Mesothelial cell of epicardium (in vitro differentiated cells): ENCODE results near the gene CALD1. TPM values are rescaled to one million over a fixed set of nuclear protein-coding genes. Genes with fewer than 3 reads are reported as not detected.
A peak's percentile ranks its signal among the peaks of the same experiment; 100 is the strongest.

ENCODE experiments used
- DNase-seq, 2 experiments: peaks; one replicate each; pipeline ENCODE4 v3.0.0; 2021; ENCODE audit warnings: low spot score in 2 of 2; ENCODE audit not compliant: unreplicated experiment in 2 of 2
- H3K27ac Mint-ChIP-seq: 2 replicates; pipeline ENCODE4 v1.8.0; 2021; ENCODE audit warnings: mixed read lengths
- H3K27me3 Mint-ChIP-seq: 2 replicates; pipeline ENCODE4 v1.8.0; 2021; ENCODE audit warnings: low read depth, mixed read lengths
- H3K36me3 Mint-ChIP-seq: 2 replicates; pipeline ENCODE4 v1.8.0; 2021; ENCODE audit warnings: mixed read lengths
- H3K4me1 Mint-ChIP-seq: 2 replicates; pipeline ENCODE4 v1.8.0; 2021; ENCODE audit warnings: mixed read lengths
- H3K4me3 Mint-ChIP-seq: 2 replicates; pipeline ENCODE4 v1.8.0; 2021; ENCODE audit warnings: mild to moderate bottlenecking, moderate library complexity, mixed read lengths
- H3K9me3 Mint-ChIP-seq: 2 replicates; pipeline ENCODE4 v1.8.0; 2021; ENCODE audit warnings: mixed read lengths
- total RNA-seq: library from RNA; stranded (reverse); gene quantifications from 3 replicates; pipeline ENCODE4 v1.2.1, GENCODE V29; 2021
- TF ChIP-seq, protein P1 (sequence below): fragments of 200-600 bp; sonication (generic); IDR thresholded peaks from one replicate; pipeline ENCODE4 v1.5.0; 2021; ENCODE audit warnings: antibody characterized with exemption; ENCODE audit not compliant: unreplicated experiment

The CALD1 gene
- total RNA-seq, 1 donor from 2014 or later, result 191 TPM

DNA sequence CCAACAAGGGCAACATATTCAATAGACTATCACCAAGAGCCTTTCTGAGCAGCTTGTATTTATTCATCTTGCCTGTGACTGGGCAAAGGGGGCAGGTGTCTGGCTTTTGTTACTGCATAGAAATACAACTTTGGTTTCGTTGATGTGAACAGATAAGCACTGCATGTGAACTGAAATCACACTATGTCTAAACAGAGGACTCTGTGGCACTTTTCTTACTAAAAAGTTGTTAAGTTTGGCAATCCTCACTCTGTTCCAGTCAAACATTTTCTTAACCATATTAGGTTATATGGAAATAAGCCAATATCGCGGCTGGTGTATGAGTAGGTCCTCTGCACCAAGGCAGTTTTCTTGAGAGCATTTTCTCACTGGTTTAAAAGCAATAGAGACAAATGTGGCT, 48.5 kb downstream of the CALD1 start:
- Mint-ChIP-seq H3K36me3 (no peaks in the 10 kb centered on the region), H3K4me1 (peaks cover 49% of the 10 kb centered on the region), H3K27ac (no peak overlapping the region), H3K9me3 (no peaks in the 10 kb centered on the region), H3K27me3 (no peaks in the 10 kb centered on the region), H3K4me3 (no peak overlapping the region)
- DNase-seq, result no peak
- TF ChIP-seq, protein P1, sequence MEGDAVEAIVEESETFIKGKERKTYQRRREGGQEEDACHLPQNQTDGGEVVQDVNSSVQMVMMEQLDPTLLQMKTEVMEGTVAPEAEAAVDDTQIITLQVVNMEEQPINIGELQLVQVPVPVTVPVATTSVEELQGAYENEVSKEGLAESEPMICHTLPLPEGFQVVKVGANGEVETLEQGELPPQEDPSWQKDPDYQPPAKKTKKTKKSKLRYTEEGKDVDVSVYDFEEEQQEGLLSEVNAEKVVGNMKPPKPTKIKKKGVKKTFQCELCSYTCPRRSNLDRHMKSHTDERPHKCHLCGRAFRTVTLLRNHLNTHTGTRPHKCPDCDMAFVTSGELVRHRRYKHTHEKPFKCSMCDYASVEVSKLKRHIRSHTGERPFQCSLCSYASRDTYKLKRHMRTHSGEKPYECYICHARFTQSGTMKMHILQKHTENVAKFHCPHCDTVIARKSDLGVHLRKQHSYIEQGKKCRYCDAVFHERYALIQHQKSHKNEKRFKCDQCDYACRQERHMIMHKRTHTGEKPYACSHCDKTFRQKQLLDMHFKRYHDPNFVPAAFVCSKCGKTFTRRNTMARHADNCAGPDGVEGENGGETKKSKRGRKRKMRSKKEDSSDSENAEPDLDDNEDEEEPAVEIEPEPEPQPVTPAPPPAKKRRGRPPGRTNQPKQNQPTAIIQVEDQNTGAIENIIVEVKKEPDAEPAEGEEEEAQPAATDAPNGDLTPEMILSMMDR, result no peak

DNA sequence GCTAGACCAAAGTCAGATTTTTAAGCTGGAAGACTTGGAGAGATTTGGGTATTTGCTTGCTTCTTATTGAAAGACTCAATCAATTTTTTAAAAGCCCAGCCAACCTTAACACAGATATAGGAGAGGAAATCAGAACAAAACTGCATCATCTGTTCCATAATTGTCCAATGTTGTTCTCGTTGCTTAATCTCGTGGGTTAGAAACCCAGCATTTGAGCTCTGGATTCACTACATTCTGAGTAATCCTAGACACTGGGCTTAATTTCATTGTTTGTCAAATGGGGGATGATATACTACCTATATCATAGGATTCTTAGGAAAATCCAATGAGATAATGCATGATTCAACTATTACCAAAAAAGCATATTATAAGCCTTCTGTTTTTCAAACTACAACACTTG, 48.9 kb downstream of the CALD1 start:
- H3K27ac Mint-ChIP-seq, result no peak overlapping the region
- peaks cover 44% of the 10 kb centered on the region for H3K4me1 Mint-ChIP-seq
- no peak overlapping the region for H3K4me3 Mint-ChIP-seq

DNA sequence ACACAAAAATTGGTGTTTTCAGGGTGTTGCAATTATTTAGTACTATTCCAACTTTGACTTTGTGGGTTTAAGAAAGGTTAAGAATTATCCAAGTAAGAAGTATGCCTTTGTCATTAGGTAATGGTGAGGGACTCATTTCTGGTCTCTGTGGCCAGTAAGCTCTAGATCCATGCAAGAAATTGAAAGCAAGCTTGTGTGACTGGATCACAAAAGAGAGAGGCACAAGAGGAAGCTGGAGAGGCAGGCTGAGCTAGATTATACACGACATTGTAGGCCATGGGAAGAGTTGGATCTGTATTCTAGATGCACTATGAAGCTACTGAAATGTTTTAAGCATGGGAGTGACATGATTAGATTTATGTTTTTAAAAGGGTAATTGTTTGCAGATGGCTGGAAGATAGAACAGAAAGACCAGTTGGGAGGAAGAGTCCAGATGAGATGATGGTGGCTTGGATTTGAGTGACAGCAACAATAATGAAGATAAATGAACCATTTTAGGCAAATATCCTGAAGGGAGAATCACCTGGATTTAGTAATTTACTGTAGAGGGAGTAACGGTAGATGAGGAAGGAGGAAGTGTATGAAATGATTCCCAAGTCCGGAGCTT, 50.0 kb downstream of the CALD1 start:
- no peaks in the 10 kb centered on the region for H3K36me3 Mint-ChIP-seq
- H3K4me1 Mint-ChIP-seq, result peaks cover 37% of the 10 kb centered on the region
- DNase-seq, result no peak
- H3K4me3 Mint-ChIP-seq, result no peak overlapping the region
- H3K9me3 Mint-ChIP-seq, result no peaks in the 10 kb centered on the region
- H3K27me3 Mint-ChIP-seq, result no peaks in the 10 kb centered on the region
- H3K27ac Mint-ChIP-seq, result peak overlapping the region; percentile 15
- TF ChIP-seq, protein P1, result no peak

More for the DNA sequence above, 48.9 kb downstream of the CALD1 start:
- Mint-ChIP-seq H3K9me3 (no peaks in the 10 kb centered on the region), H3K36me3 (no peaks in the 10 kb centered on the region), H3K27me3 (no peaks in the 10 kb centered on the region)
- TF ChIP-seq, protein P1, result no peak
- no peak for DNase-seq

DNA sequence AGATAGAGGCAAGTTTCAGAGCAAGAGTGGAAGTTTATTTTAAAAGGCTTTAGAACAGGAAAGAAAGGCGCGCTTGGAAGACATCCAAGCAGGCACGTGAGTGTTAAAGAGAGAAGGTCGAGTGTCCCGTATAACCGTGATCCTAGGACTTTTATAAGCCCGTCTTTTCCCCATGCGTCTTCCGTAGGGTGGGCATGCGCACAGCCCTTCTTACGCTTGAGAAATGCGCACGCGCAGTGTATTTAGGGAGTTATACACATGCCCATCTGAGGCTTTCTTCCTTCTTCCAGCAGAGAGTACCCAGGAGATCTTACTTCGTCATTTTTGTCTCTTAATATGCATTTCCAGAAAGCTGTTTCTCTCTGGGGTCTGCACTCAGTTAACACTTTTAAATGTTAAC, 52.4 kb downstream of the CALD1 start:
- H3K4me1 Mint-ChIP-seq, result peaks cover 29% of the 10 kb centered on the region
- peak overlapping the region; percentile 17 for H3K27ac Mint-ChIP-seq
- TF ChIP-seq, protein P1, result no peak
- H3K4me3 Mint-ChIP-seq, result no peak overlapping the region
- DNase-seq, result no peak
- peaks cover 5% of the 10 kb centered on the region for H3K36me3 Mint-ChIP-seq
- H3K27me3 Mint-ChIP-seq, result no peaks in the 10 kb centered on the region
- H3K9me3 Mint-ChIP-seq, result no peaks in the 10 kb centered on the region

DNA sequence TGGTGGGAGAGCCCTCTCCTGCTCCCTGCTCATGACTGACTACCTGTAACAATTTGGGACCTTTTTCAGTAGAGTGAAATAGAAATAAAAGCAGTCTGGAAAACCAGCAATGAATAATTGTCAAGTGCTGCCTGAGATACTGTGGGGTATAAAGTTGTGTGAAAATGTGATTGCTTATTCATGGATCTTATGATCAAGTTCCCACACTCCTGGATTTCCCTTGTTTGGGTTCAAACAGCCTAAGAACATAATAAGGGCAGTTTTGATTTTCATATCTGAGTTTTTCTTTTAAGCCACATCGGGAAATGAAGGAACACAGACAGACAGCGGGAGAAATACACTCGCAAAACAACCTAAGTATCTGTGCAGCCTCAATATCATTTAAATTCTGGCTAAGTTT, 52.9 kb downstream of the CALD1 start:
- H3K4me3 Mint-ChIP-seq, result no peak overlapping the region
- H3K4me1 Mint-ChIP-seq, result peaks cover 29% of the 10 kb centered on the region
- TF ChIP-seq, protein P1, result no peak
- no peaks in the 10 kb centered on the region for H3K9me3 Mint-ChIP-seq
- H3K27ac Mint-ChIP-seq, result no peak overlapping the region
- H3K27me3 Mint-ChIP-seq, result no peaks in the 10 kb centered on the region
- peaks cover 6% of the 10 kb centered on the region for H3K36me3 Mint-ChIP-seq
- DNase-seq, result no peak
